GM12878 (cell line): ENCODE measurements around the gene KCNA3.

Experiments used
- CTCF ChIP-seq, 3 experiments: IDR thresholded peaks in 2 of 3; conservative IDR thresholded peaks in 1 of 3; 2 replicates each; pipeline ENCODE4 v1.5.1; 2011; ENCODE audit warnings: low read depth in 3 of 3, low read length in 3 of 3, mild to moderate bottlenecking in 3 of 3, control low read depth in 2 of 3, moderate library complexity in 2 of 3, inconsistent platforms in 1 of 3, mixed read lengths in 1 of 3; ENCODE audit not compliant: control insufficient read depth in 2 of 3, insufficient read depth in 1 of 3; ENCODE audit errors: extremely low read depth in 1 of 3
- E2F4 ChIP-seq: IDR thresholded peaks from 2 replicates; pipeline ENCODE4 v1.6.1; 2012; ENCODE audit warnings: low read depth, low read length, improper control_type of control experiment
- EP300 ChIP-seq, 2 experiments: fragments of 150-350 bp in 1 of 2; IDR thresholded peaks; 2 replicates each; pipeline ENCODE4 v1.6.1; 2011 to 2012; ENCODE audit warnings: low read depth in 2 of 2, low read length in 2 of 2, borderline replicate concordance in 1 of 2, improper control_type of control experiment in 1 of 2, inconsistent platforms in 1 of 2; ENCODE audit not compliant: control insufficient read depth in 1 of 2
- EZH2 ChIP-seq: IDR thresholded peaks from 2 replicates; pipeline ENCODE4 v1.6.1; 2012; ENCODE audit warnings: low read depth, mild to moderate bottlenecking, control low read depth, inconsistent platforms, low read length, borderline replicate concordance; ENCODE audit not compliant: control insufficient read depth
- KDM1A ChIP-seq: fragments of 200-600 bp; sonication (generic); IDR thresholded peaks from 2 replicates; pipeline ENCODE4 v1.6.1; 2016; ENCODE audit warnings: borderline replicate concordance
- MXI1 ChIP-seq: fragments of 150-350 bp; IDR thresholded peaks from 2 replicates; pipeline ENCODE4 v1.6.1; 2011; ENCODE audit warnings: low read depth, mild to moderate bottlenecking, inconsistent platforms, low read length, improper control_type of control experiment
- PKNOX1 ChIP-seq: fragments of 450-650 bp; IDR thresholded peaks from 2 replicates; pipeline ENCODE4 v1.6.1; 2016; ENCODE audit warnings: mild to moderate bottlenecking
- YY1 ChIP-seq: IDR thresholded peaks from 2 replicates; pipeline ENCODE4 v1.6.1; 2011; ENCODE audit warnings: low read depth, mild to moderate bottlenecking, low read length

- TF ChIP-seq KDM1A (no peak), MXI1 (no peak), E2F4 (no peak), YY1 (no peak), EP300 (IDR thresholded peaks at IDR 0.05; ENCODE audit: borderline replicate concordance in 1 of 2, control insufficient read depth in 1 of 2, low read depth in 2 of 2, low read length in 2 of 2) (no peak), PKNOX1 (no peak), EZH2 (no peak), CTCF (IDR thresholded peaks at IDR 0.05 in 2 of 3, conservative IDR thresholded peaks at IDR 0.05 in 1 of 3; ENCODE audit: control insufficient read depth in 2 of 3, extremely low read depth in 1 of 3, insufficient read depth in 1 of 3, low read depth in 3 of 3, low read length in 3 of 3) (no peak)
Observed at GRCh38 chr1:110667776-110668175, 7.0 kb downstream of the KCNA3 start.
